HCT116 (cell line): ENCODE measurements around the gene MPI. TPM values are rescaled to one million over a fixed set of nuclear protein-coding genes. Genes with fewer than 3 reads are reported as not detected.

Source experiments
- ATAC-seq: fragments of 200-7000 bp; cut with Tn5 transposase; 2 replicates; pipeline ENCODE4 v1.9.1; 2020; ENCODE audit warnings: mild to moderate bottlenecking, moderate library complexity
- BruUV-seq: library from RNA; stranded (reverse); fragments of 400-500 nt; replicated peaks from 2 replicates; lab custom pipeline; 2021; lab: Mats Ljungman, UMichigan
- CTCF ChIA-PET: fragments of 300-600 bp; sonication (Branson Sonifier 250); formaldehyde crosslinking; loops from one replicate; lab custom pipeline; 2021; ENCODE audit warnings: antibody characterized with exemption; lab: Charles Lee
- POLR2A ChIA-PET: fragments of 300-600, 350-600 bp; sonication (Branson Sonifier 250); formaldehyde crosslinking; loops from one replicate; lab custom pipeline; 2021; ENCODE audit warnings: antibody characterized with exemption; lab: Charles Lee
- RAD21 ChIA-PET, 2 experiments: fragments of 300-600 bp; sonication (Branson Sonifier 250); formaldehyde crosslinking; loops; one replicate each; lab custom pipeline; 2023; ENCODE audit warnings: low total read pairs in 2 of 2; ENCODE audit not compliant: uncharacterized antibody in 2 of 2, unreplicated experiment in 2 of 2, low non-redundant PET in 1 of 2; lab: Charles Lee
- DNase-seq: peaks from one replicate; pipeline ENCODE4 v3.0.0-alpha.2; 2010; ENCODE audit warnings: low read depth, low spot score
- H2AFZ ChIP-seq: fragments of 200-600 bp; shearing (Covaris generic), sonication (generic); 2 replicates; pipeline ENCODE4 v1.6.1; 2017; ENCODE audit warnings: low read depth, mixed run types, mixed read lengths, antibody characterized with exemption, low read length; ENCODE audit not compliant: poor library complexity, severe bottlenecking
- H3K27ac ChIP-seq: 2 replicates; pipeline ENCODE4 v1.5.1; 2012; ENCODE audit warnings: low read depth, low read length
- H3K27me3 ChIP-seq: fragments of 200-600 bp; sonication (generic); 2 replicates; pipeline ENCODE4 v1.6.1; 2016; ENCODE audit warnings: mixed run types, low read length, mixed read lengths; ENCODE audit not compliant: insufficient read depth
- H3K36me3 ChIP-seq, 2 experiments: fragments of 200-500 bp in 1 of 2; fragments of 200-600 bp in 1 of 2; sonication (Bioruptor generic) in 1 of 2; sonication (generic) in 1 of 2; 2 replicates each; pipeline versions ENCODE4 v1.5.1 to v1.6.1; 2014 to 2016; ENCODE audit warnings: low read length in 2 of 2, inconsistent platforms in 1 of 2, mixed read lengths in 1 of 2, mixed run types in 1 of 2; ENCODE audit not compliant: insufficient read depth in 2 of 2, control insufficient read depth in 1 of 2
- H3K4me1 ChIP-seq, 2 experiments: fragments of 200-600 bp in 1 of 2; sonication (generic) in 1 of 2; 2 replicates each; pipeline versions ENCODE4 v1.5.1 to v1.6.1; 2012 to 2017; ENCODE audit warnings: low read length in 2 of 2, inconsistent platforms in 1 of 2, mild to moderate bottlenecking in 1 of 2, mixed read lengths in 1 of 2, mixed run types in 1 of 2, moderate library complexity in 1 of 2; ENCODE audit not compliant: insufficient read depth in 2 of 2, control insufficient read depth in 1 of 2
- H3K4me2 ChIP-seq: fragments of 200-600 bp; sonication (generic); 2 replicates; pipeline ENCODE4 v1.6.1; 2017; ENCODE audit warnings: mixed run types, low read length, mixed read lengths
- H3K4me3 ChIP-seq, 2 experiments: fragments of 200-600 bp in 1 of 2; sonication (generic) in 1 of 2; replicated peaks in 1 of 2; 2 replicates each; pipeline ENCODE4 v1.5.1; 2011 to 2016; ENCODE audit warnings: low read length in 2 of 2, control low read depth in 1 of 2, low read depth in 1 of 2, mild to moderate bottlenecking in 1 of 2, mixed read lengths in 1 of 2, mixed run types in 1 of 2
- H3K79me2 ChIP-seq: fragments of 200-600 bp; sonication (generic); 2 replicates; pipeline ENCODE4 v1.6.1; 2017; ENCODE audit warnings: mild to moderate bottlenecking, mixed run types, low read length, moderate library complexity, mixed read lengths; ENCODE audit not compliant: insufficient read depth
- H3K9ac ChIP-seq: fragments of 200-600 bp; sonication (generic); 2 replicates; pipeline ENCODE4 v1.6.1; 2016; ENCODE audit warnings: low read length, mixed read lengths
- H3K9me2 ChIP-seq: fragments of 200-600 bp; sonication (generic), shearing (Covaris generic); 2 replicates; pipeline ENCODE4 v1.6.1; 2017; ENCODE audit warnings: mixed run types, mild to moderate bottlenecking, moderate library complexity; ENCODE audit not compliant: insufficient read depth
- H3K9me3 ChIP-seq, 2 experiments: fragments of 200-500 bp in 1 of 2; fragments of 200-600 bp in 1 of 2; sonication (Bioruptor generic) in 1 of 2; sonication (generic) in 1 of 2; 2 replicates each; pipeline ENCODE4 v1.6.1; 2014 to 2017; ENCODE audit warnings: low read length in 2 of 2, mixed read lengths in 2 of 2, inconsistent platforms in 1 of 2, low read depth in 1 of 2, mild to moderate bottlenecking in 1 of 2, mixed run types in 1 of 2, moderate library complexity in 1 of 2; ENCODE audit not compliant: control insufficient read depth in 1 of 2, insufficient read depth in 1 of 2
- H4K20me1 ChIP-seq: fragments of 200-600 bp; sonication (generic), shearing (Covaris generic); 2 replicates; pipeline ENCODE4 v1.6.1; 2017; ENCODE audit warnings: mixed run types, mild to moderate bottlenecking, moderate library complexity; ENCODE audit not compliant: insufficient read depth
- CEBPB ChIP-seq: IDR thresholded peaks from 2 replicates; pipeline ENCODE4 v1.6.1; 2012; ENCODE audit warnings: low read depth
- EZH2phosphoT487 ChIP-seq: fragments of 200-600 bp; IDR thresholded peaks from 2 replicates; pipeline ENCODE4 v1.6.1; 2018; ENCODE audit warnings: antibody characterized with exemption, borderline replicate concordance
- MAX ChIP-seq: IDR thresholded peaks from 2 replicates; pipeline ENCODE4 v1.6.1; 2012
- SIN3A ChIP-seq: IDR thresholded peaks from 2 replicates; pipeline ENCODE4 v1.6.1; 2012; ENCODE audit warnings: low read depth
- SP1 ChIP-seq: IDR thresholded peaks from 2 replicates; pipeline ENCODE4 v1.6.1; 2012; ENCODE audit warnings: low read depth
- SRF ChIP-seq: IDR thresholded peaks from 2 replicates; pipeline ENCODE4 v1.6.1; 2012; ENCODE audit warnings: low read depth
- ZNF274 ChIP-seq: fragments of 200-500 bp; sonication (Bioruptor generic); IDR thresholded peaks from 2 replicates; pipeline ENCODE4 v1.6.1; 2014; ENCODE audit warnings: mild to moderate bottlenecking, low read depth, low read length, inconsistent platforms
- intact Hi-C: fragments of 100-400 bp; cut with micrococcal nuclease; formaldehyde crosslinking; loops from 2 replicates; pipeline ENCODE4 v1.10.0; 2022
- total RNA-seq: library from RNA; stranded (reverse); gene quantifications from one replicate; pipeline ENCODE4 v1.2.1, GENCODE V29; 2021; ENCODE audit not compliant: unreplicated experiment

The MPI gene
- total RNA-seq, 1 experiment from 2014 or later: 49.7 TPM

DNA sequence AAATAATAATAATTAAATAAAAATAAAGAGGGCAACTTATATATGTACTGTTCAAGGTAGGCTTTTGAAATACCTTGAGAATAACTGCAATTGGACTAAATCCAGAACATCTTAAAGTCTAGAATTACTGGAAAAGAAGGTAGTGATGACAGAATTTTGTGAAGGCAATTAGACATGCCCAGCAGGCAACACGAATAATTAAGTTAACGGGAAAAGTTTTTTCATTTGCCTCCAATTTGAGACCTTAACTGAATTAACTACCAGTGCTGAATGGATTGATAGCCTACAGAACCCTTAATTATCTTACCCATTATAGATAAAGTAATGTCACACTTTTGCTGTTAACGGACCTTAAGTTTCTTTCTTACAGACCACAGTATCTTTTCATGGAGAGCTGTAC lies 34.7 kb downstream of the MPI start:
- ATAC-seq: no peak
- Histone ChIP-seq H3K4me1 (no peaks in the 10 kb centered on the region), H3K4me3 (no peak overlapping the region)
- TF ChIP-seq SIN3A (no peak), SP1 (no peak), SRF (no peak), MAX (no peak)
- TF ChIP-seq, all 23 proteins: peak for 0
- Histone ChIP-seq H3K4me2 (no peak overlapping the region), H3K9me3 (no peaks in the 10 kb centered on the region), H2AFZ (no peak overlapping the region), H3K79me2 (peaks cover 53% of the 10 kb centered on the region), H3K9me2 (no peaks in the 10 kb centered on the region), H3K36me3 (peaks cover 49 to 57% of the 10 kb centered on the region in 2 experiments), H3K9ac (no peak overlapping the region), H4K20me1 (peaks cover 7% of the 10 kb centered on the region; the same call in 1 of the 2 replicates), H3K27ac (no peak overlapping the region), H3K27me3 (no peaks in the 10 kb centered on the region)
- ChIA-PET POLR2A (no interaction called here), CTCF (interaction anchor here (1.7 kb wide), 1 partner anchor 23 kb away, joined by 6 read pairs; no protein-coding TSS in a partner anchor), RAD21 (no interaction called here)
- intact Hi-C loops: no loop called here
- BruUV-seq: TSS peak; percentile 7
- DNase-seq: no peak

DNA sequence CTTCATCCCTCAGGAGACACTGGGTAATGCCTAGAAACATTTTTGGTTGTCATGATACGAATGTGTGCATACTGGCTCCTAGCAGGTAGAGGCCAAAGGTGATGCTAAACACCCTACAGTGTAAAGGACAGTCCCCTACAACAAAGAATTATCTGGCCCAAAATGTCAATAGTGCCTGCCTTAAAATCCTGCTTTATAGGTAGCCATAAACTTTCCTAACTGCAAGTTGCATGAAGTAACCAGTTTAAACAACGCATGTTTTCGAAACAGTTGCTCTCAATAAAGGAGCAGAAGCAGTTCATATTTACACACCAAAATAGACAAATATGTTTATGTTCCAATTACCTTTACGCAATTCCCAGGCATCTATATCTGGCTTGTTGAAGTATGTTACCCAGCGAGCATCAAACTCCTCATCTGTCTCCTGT lies 38.9 kb downstream of the MPI start:
- Histone ChIP-seq H3K27ac (no peak overlapping the region), H3K9me3 (no peaks in the 10 kb centered on the region), H4K20me1 (peaks cover 7% of the 10 kb centered on the region; the same call in 1 of the 2 replicates), H3K4me1 (no peaks in the 10 kb centered on the region), H2AFZ (no peak overlapping the region), H3K79me2 (peaks cover 85% of the 10 kb centered on the region), H3K4me2 (no peak overlapping the region), H3K4me3 (no peak overlapping the region), H3K9ac (no peak overlapping the region), H3K36me3 (peaks cover 36 to 41% of the 10 kb centered on the region in 2 experiments; a peak in 3 of 4 replicates), H3K27me3 (no peaks in the 10 kb centered on the region), H3K9me2 (no peaks in the 10 kb centered on the region)
- no peak for TF ChIP-seq CEBPB
- no peak for TF ChIP-seq MAX
- TF ChIP-seq ZNF274: no peak
- no peak for TF ChIP-seq EZH2phosphoT487
- TF ChIP-seq SP1: no peak
- no peak for ATAC-seq
- ChIA-PET RAD21 (no interaction called here), CTCF (no interaction called here), POLR2A (no interaction called here)
- TSS peak; percentile 12 for BruUV-seq
- intact Hi-C loops: no loop called here
- DNase-seq: no peak
